Psoas muscle (tissue), 8 donors: Measurements from ENCODE around the gene CCL22. TPM values are rescaled to one million over a fixed set of nuclear protein-coding genes. Genes with fewer than 3 reads are reported as not detected.

Source experiments
- ATAC-seq, 4 donors: fragments of 200-7000 bp; cut with Tn5 transposase; one replicate each; pipeline ENCODE4 v1.9.1; 2020; ENCODE audit warnings: moderate library complexity in 3 of 4, mild to moderate bottlenecking in 2 of 4
- DNase-seq, 2 donors: peaks; one replicate each; pipeline ENCODE4 v3.0.0-alpha.2; 2020
- H3K27ac ChIP-seq: fragments of 200-600 bp; one replicate; pipeline ENCODE4 v1.8.0; 2022
- H3K27me3 ChIP-seq, 3 donors: fragments of 200-600 bp in 1 of 3; one replicate each; pipeline versions ENCODE4 v1.6.1 to v1.8.0; 2013 to 2022; ENCODE audit warnings: low read length in 2 of 3, mild to moderate bottlenecking in 2 of 3, moderate library complexity in 1 of 3; ENCODE audit not compliant: insufficient read depth in 3 of 3
- H3K36me3 ChIP-seq, 2 donors: fragments of 200-600 bp in 1 of 2; one replicate each; pipeline versions ENCODE4 v1.6.1 to v1.8.0; 2013 to 2022; ENCODE audit warnings: low read depth in 1 of 2, mild to moderate bottlenecking in 1 of 2, moderate library complexity in 1 of 2; ENCODE audit not compliant: insufficient read depth in 1 of 2
- H3K4me1 ChIP-seq: fragments of 200-600 bp; one replicate; pipeline ENCODE4 v1.8.0; 2022
- H3K4me3 ChIP-seq: fragments of 200-600 bp; one replicate; pipeline ENCODE4 v1.8.0; 2022; ENCODE audit warnings: mild to moderate bottlenecking
- H3K9me3 ChIP-seq: fragments of 200-600 bp; one replicate; pipeline ENCODE4 v1.8.0; 2022
- WGBS, 3 donors: extraction: QIAGEN DNeasy Blood & Tissue Kit; methylation state at CpG; one replicate each; pipeline versions ENCODE4 v1.1.6 to v1.1.7; 2013; 5-methylcytosine and 5-hydroxymethylcytosine counted together
- intact Hi-C, 2 donors: fragments of 100-400 bp; cut with DNase I; formaldehyde crosslinking; loops; one replicate each; pipeline versions ENCODE4 v1.11.0 to v1.14.2; 2022
- polyA plus RNA-seq, 3 donors: library from polyadenylated mRNA; stranded (reverse); fragments of 200-250 nt; gene quantifications; one replicate each; pipeline ENCODE4 v1.2.3, GENCODE V29; 2013
- total RNA-seq, 4 donors: library from RNA; stranded (reverse); fragmentation: NEBNext Ultra II Directional in 2 of 4; extraction: Animal tissue kit (Norgen Biotek cat#: 25700) in 2 of 4; gene quantifications; one replicate each; pipeline versions ENCODE4 v1.2.1 to v1.2.4, GENCODE V29; 2021 to 2023
- TF ChIP-seq, protein P1 (sequence below): fragments of 200-600 bp; IDR thresholded peaks from one replicate; pipeline ENCODE4 v1.8.0; 2022; ENCODE audit warnings: antibody characterized with exemption
- donor health status: healthy with polysubstance abuse.
- donor health status: DM: no; HTN: no; CAD: no; lungs with moderate emphysema.
- donor health status: Bipolar disorder and iron deficiency.
- donor health status: healthy.
- donor health status: DM: yes; HTN: yes; CAD: no.
- donor health status: DM: no; HTN: no; CAD: no.
- donor health status: DM: no; HTN: no; CAD: no.
- donor health status: DM: yes; HTN: yes; CAD: no.

CCL22 gene
- total and polyA plus RNA-seq, 7 donors = 0.04 to 0.12 TPM; not detected in 5

GRCh38 chr16:57385083-57385482 lies 26.5 kb downstream of the CCL22 start:
- WGBS, 3 donors = 82 to 89% (median 86%) methylated on average over 5 of the region's 5 CpGs
- ATAC-seq = no peak
- TF ChIP-seq, protein P1, sequence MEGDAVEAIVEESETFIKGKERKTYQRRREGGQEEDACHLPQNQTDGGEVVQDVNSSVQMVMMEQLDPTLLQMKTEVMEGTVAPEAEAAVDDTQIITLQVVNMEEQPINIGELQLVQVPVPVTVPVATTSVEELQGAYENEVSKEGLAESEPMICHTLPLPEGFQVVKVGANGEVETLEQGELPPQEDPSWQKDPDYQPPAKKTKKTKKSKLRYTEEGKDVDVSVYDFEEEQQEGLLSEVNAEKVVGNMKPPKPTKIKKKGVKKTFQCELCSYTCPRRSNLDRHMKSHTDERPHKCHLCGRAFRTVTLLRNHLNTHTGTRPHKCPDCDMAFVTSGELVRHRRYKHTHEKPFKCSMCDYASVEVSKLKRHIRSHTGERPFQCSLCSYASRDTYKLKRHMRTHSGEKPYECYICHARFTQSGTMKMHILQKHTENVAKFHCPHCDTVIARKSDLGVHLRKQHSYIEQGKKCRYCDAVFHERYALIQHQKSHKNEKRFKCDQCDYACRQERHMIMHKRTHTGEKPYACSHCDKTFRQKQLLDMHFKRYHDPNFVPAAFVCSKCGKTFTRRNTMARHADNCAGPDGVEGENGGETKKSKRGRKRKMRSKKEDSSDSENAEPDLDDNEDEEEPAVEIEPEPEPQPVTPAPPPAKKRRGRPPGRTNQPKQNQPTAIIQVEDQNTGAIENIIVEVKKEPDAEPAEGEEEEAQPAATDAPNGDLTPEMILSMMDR = no peak
- Histone ChIP-seq H3K27me3 (no peaks in the 10 kb centered on the region), H3K4me3 (no peak overlapping the region), H3K36me3 (no peaks in the 10 kb centered on the region), H3K4me1 (no peaks in the 10 kb centered on the region), H3K27ac (no peak overlapping the region), H3K9me3 (no peaks in the 10 kb centered on the region)
- intact Hi-C loops = no loop called here
- no peak for DNase-seq

GRCh38 chr16:57386381-57386951 lies 27.9 kb downstream of the CCL22 start:
- intact Hi-C loops = no loop called here
- H3K36me3 ChIP-seq = no peaks in the 10 kb centered on the region
- DNase-seq (no peak), ATAC-seq (no peak)
- WGBS, 3 donors = 59 to 77% (median 63%) methylated on average over 5 of the region's 5 CpGs
- TF ChIP-seq, protein P1 = no peak
- H3K9me3 ChIP-seq = no peaks in the 10 kb centered on the region
- no peaks in the 10 kb centered on the region for H3K4me1 ChIP-seq
- no peaks in the 10 kb centered on the region for H3K27me3 ChIP-seq
- H3K27ac ChIP-seq = no peak overlapping the region
- no peak overlapping the region for H3K4me3 ChIP-seq

DNA sequence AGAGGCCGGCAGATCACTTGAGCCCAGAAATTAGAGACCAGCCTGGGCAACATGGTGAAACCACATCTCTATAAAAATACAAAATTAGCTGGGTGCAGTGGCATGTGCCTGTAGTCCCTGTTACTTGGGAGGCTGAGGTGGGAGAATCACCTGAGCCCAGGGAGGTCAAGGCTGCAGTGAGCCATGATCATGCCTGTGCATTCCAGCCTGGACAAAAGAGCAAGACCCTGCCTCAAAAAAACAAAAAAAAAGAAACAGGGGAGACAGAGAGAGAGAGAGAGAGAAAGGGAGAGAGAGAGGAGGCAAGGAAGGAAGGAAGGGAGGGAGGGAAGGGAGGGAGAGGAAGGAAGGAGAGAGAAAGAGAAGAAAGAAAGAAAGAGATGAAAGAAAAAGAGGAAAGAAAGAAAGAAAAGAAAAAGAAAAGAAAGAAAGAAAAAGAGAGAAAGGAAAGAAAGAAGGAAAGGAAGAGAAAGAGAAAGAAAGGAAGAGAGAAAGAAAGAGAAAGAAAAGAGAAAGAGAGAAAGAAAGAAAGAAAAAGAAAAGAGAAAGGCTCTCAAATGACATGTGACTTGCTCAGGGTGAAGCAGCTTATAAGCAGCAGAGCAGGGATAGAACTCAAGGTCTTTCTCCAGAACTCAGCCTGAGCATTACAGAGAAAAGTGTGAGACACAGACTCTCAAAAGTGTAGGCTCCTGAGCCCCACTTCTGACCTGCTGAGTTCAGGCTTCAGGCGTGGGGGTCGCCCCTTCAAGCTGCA lies 29.2 kb downstream of the CCL22 start:
- Histone ChIP-seq H3K27ac (no peak overlapping the region), H3K4me1 (no peaks in the 10 kb centered on the region), H3K36me3 (no peaks in the 10 kb centered on the region), H3K27me3 (no peaks in the 10 kb centered on the region), H3K9me3 (no peaks in the 10 kb centered on the region), H3K4me3 (no peak overlapping the region)
- 68 to 77% (median 73%) methylated on average over 3 of the region's 3 CpGs for WGBS, 3 donors
- TF ChIP-seq, protein P1 = no peak
- ATAC-seq (no peak), DNase-seq (no peak)
- intact Hi-C loops = no loop called here

GRCh38 chr16:57388359-57389086 lies 29.9 kb downstream of the CCL22 start:
- Histone ChIP-seq H3K27ac (no peak overlapping the region), H3K36me3 (no peaks in the 10 kb centered on the region), H3K4me3 (no peak overlapping the region), H3K9me3 (no peaks in the 10 kb centered on the region), H3K27me3 (no peaks in the 10 kb centered on the region), H3K4me1 (no peaks in the 10 kb centered on the region)
- intact Hi-C loops = no loop called here
- DNase-seq (no peak), ATAC-seq (no peak)
- TF ChIP-seq, protein P1 = no peak
- 55 to 69% (median 59%) methylated on average over 7 of the region's 7 CpGs for WGBS, 3 donors
